ENCODE results near the gene KCNQ1.
"Not testable (repeated sequence)": the region's sequence is repeated elsewhere in the genome, so short reads cannot be mapped to it uniquely, and the experiment has no call there.

The KCNQ1 gene

DNA sequence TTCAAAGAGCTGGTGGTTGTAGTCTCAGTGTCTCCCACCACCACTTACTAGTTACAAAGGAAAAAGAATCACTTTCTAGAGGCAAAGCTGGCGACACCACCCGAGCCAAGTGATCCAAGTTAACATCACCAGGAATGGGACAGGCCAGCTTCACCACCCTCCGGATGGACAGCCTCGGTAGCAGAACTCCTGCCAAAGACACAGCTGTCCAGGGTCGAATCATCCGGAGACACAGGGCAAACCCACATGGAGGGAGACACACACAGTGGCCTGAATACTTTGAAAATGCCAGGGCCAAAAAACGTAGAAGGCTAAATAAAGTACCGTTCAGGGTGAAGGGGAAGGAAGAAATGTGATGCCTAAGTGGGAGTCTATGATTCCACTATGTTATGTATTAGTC is 33.1 kb downstream of the KCNQ1 start:
- no peak for DNase-seq

- not testable (repeated sequence) for DNase-seq
These were observed 35.5 kb downstream of the KCNQ1 start for GRCh38 chr11:2480067-2480873.

DNA sequence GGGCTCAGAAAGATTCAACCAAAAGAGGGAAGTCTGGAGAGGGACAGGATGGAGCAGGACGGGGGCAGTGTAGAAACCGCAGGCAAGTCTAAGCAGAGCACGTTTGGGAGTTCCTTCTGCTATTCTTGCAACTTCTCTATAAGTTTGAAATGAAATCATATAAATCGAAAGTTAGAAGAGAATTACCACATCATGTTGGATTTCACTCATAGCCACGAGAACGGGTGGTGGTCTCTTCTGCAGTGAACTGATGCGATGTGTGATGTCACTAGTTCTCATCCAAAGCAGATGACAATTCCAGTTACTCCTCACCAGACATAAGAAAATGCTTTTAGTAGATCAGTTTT is 36.0 kb downstream of the KCNQ1 start:
- DNase-seq: no peak

DNA sequence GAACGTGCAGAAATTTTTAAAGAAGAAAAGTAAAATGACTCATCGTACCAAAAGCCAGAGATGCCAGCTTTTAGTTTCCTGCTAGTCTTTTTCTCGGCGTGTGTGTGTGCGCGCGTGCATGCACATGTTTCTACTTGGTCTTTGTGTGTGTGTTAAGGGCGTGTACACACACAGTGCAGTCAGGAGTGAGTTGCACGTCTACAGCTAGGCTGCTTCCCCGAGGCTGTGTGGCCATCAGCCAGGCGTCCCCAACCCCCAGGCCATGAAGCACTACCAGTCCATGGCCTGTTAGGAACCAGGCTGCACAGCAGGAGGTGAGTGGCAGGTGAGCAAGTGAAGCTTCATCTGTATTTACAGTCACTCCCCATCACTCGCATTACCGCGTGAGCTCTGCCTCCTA is 36.4 kb downstream of the KCNQ1 start:
- DNase-seq: no peak

GRCh38 chr11:2482204-2482603 is 37.4 kb downstream of the KCNQ1 start:
- DNase-seq: no peak

DNA sequence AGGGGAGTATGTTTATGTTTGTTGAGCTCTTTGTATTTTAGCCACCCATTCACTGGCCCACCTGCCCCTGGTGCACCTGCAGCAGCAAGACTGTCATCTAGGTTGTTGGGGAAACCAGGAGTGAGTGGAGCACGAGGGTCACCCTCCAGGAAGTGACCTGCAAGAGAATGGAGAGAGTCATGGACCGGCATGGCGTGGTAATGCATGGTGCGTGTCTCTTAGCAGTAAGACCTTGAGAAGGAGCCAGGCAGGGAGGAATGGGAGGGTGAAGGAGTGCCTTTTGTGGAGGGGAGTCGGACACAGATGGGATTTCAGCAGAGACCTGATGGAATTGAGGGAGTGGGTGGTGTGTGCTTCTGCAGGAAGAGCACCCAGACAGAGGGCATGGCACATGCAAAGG is 37.9 kb downstream of the KCNQ1 start:
- no peak for DNase-seq

- DNase-seq: no peak
These were observed 38.6 kb downstream of the KCNQ1 start for GRCh38 chr11:2483426-2483825.

DNA sequence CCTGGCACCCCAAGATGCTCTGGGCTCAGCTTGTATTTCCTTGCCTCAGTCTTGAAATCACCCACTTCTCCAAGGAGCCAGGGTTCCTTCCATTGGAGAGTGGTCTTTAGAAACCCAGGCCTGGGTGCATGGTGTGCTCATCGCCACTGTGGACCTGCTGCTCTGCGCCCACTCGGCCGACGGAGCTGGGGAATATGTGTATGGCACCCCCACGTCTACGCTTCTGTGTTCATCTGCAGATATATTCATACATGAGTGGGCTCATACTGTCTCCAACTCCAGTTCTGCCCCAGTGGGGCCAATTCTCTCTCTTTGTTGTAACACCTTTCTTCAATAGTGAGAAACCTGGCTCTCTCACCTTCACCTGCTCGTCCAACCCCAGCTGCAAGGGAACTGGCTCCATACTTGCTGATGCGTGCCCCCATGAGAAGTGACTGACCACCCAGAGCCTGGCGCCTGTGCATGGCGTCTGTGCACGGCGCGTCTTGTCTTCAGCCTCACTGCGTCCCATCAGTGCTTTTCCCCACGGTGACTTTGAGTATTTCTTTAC is 39.8 kb downstream of the KCNQ1 start:
- no peak for DNase-seq

- DNase-seq: no peak
These were observed 43.2 kb downstream of the KCNQ1 start for GRCh38 chr11:2488004-2488403.

GRCh38 chr11:2489083-2489482 is 44.3 kb downstream of the KCNQ1 start:
- no peak for DNase-seq

- DNase-seq: not testable (repeated sequence)
These were observed 53.1 kb downstream of the KCNQ1 start for GRCh38 chr11:2497951-2498350.

DNA sequence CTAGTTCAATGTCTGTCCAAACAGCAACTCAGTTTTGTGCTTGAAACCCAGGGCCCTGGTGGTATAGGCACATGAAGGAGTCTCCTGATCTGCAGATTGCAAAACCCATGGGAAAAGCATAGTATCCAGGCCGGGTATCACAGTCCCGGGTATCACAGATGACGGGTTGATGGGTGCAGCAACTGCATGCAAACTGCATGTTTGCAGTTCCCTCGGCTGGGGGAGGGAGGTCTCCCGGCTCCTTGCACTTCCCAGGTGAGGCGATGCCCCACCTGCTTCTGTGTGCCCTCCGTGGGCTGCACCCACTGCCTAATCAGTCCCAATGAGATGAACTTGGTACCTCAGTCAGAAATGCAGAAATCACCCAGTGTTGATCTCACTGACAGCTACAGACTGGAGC is 53.9 kb downstream of the KCNQ1 start:
- DNase-seq: no peak

- no peak for DNase-seq
These were observed 62.5 kb downstream of the KCNQ1 start for GRCh38 chr11:2507212-2507901.

- no peak for DNase-seq
These were observed 63.3 kb downstream of the KCNQ1 start for GRCh38 chr11:2507945-2508749.

DNA sequence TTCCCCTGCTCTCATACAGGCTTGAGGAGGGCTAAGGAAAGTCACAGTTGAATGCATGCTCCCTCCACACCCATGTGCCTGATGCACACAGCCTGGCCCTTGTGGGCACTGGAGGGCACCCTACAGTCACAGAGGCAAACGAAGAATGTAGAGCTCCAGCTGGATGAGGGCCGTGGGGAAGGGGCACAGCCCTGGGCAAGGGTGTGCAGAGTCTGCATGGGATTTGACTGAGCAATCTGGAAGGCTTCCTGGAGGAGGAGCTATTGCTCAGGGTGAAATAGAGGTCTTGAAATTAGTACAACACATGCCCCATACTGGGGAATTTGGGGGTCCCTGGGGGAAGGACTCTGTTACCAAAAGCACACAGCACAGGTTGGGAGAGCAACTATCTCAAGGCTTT is 64.0 kb downstream of the KCNQ1 start:
- no peak for DNase-seq

GRCh38 chr11:2509481-2510001 is 64.7 kb downstream of the KCNQ1 start:
- DNase-seq: no peak

GRCh38 chr11:2510626-2511402 is 66.0 kb downstream of the KCNQ1 start:
- DNase-seq: no peak

GRCh38 chr11:2511421-2512369 is 66.9 kb downstream of the KCNQ1 start:
- no peak for DNase-seq

GRCh38 chr11:2512431-2513407 is 67.9 kb downstream of the KCNQ1 start:
- DNase-seq: no peak

DNA sequence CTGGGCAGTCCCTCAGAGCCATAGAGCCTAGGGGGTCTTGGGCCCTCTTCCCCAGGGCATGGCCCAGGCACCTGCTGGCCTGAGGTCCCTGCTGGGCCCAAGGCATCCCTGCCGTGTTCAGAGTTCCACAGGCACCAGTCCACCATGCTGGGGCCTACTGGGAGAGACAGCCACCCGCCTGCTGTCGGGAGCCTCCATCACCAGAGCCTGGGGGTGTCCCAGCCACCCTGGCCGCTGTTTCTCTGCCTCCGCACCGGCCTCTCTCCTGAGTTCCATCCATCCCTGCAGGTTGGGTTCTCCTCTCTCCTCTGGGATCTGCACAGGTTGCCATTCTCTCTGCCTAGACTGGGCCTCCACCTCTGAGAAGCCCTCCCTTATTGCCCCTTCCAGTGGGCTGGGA is 68.6 kb downstream of the KCNQ1 start:
- no peak for DNase-seq
